Activated naive CD8-positive, alpha-beta T cell treated with anti-CD3 and anti-CD28 coated beads for 36 hours (primary cell): ENCODE measurements around the gene LEMD2. TPM values are rescaled to one million over a fixed set of nuclear protein-coding genes. Genes with fewer than 3 reads are reported as not detected.

ENCODE experiments used
- DNase-seq: peaks from one replicate; pipeline ENCODE4 v3.0.0; 2021
- H3K27ac Mint-ChIP-seq: one replicate; pipeline ENCODE4 v1.8.0; 2022; ENCODE audit warnings: mild to moderate bottlenecking, moderate library complexity, mixed read lengths
- H3K27me3 Mint-ChIP-seq: one replicate; pipeline ENCODE4 v1.8.0; 2022; ENCODE audit warnings: mild to moderate bottlenecking, mixed read lengths
- H3K36me3 Mint-ChIP-seq: one replicate; pipeline ENCODE4 v1.8.0; 2021; ENCODE audit warnings: mild to moderate bottlenecking, mixed read lengths
- H3K4me1 Mint-ChIP-seq: one replicate; pipeline ENCODE4 v1.8.0; 2021; ENCODE audit warnings: mixed read lengths
- H3K4me3 Mint-ChIP-seq: one replicate; pipeline ENCODE4 v1.8.0; 2022; ENCODE audit warnings: mild to moderate bottlenecking, moderate library complexity, mixed read lengths
- H3K9me3 Mint-ChIP-seq: one replicate; pipeline ENCODE4 v1.8.0; 2022; ENCODE audit warnings: mixed read lengths
- total RNA-seq, 2 experiments: library from RNA; stranded (reverse); gene quantifications; one replicate each; pipeline ENCODE4 v1.2.3, GENCODE V29; 2021

Gene LEMD2
- total RNA-seq, 2 experiments from 2014 or later, result 33.1 to 38.8 TPM

GRCh38 chr6:33738153-33738552 is 50.8 kb downstream of the LEMD2 start:
- Mint-ChIP-seq H3K4me1 (no peaks in the 10 kb centered on the region), H3K36me3 (no peaks in the 10 kb centered on the region), H3K4me3 (no peak overlapping the region), H3K9me3 (no peaks in the 10 kb centered on the region), H3K27me3 (peaks cover 5% of the 10 kb centered on the region), H3K27ac (no peak overlapping the region)
- no peak for DNase-seq

- Mint-ChIP-seq H3K36me3 (no peaks in the 10 kb centered on the region), H3K4me3 (no peak overlapping the region), H3K9me3 (no peaks in the 10 kb centered on the region), H3K27ac (no peak overlapping the region), H3K4me1 (no peaks in the 10 kb centered on the region), H3K27me3 (no peaks in the 10 kb centered on the region)
- DNase-seq, result no peak
Measured at GRCh38 chr6:33737267-33738026, 51.5 kb downstream of the LEMD2 start.

GRCh38 chr6:33735216-33735615 is 53.7 kb downstream of the LEMD2 start:
- H3K4me3 Mint-ChIP-seq, result no peak overlapping the region
- DNase-seq, result no peak

GRCh38 chr6:33733709-33734007 is 55.3 kb downstream of the LEMD2 start:
- Mint-ChIP-seq H3K4me3 (no peak overlapping the region), H3K27ac (no peak overlapping the region), H3K9me3 (no peaks in the 10 kb centered on the region), H3K27me3 (no peaks in the 10 kb centered on the region), H3K36me3 (no peaks in the 10 kb centered on the region), H3K4me1 (no peaks in the 10 kb centered on the region)
- no peak for DNase-seq

More at GRCh38 chr6:33735216-33735615, 53.7 kb downstream of the LEMD2 start:
- Mint-ChIP-seq H3K27ac (no peak overlapping the region), H3K9me3 (no peaks in the 10 kb centered on the region), H3K4me1 (no peaks in the 10 kb centered on the region), H3K27me3 (no peaks in the 10 kb centered on the region), H3K36me3 (no peaks in the 10 kb centered on the region)

GRCh38 chr6:33732817-33733708 is 55.9 kb downstream of the LEMD2 start:
- Mint-ChIP-seq H3K4me3 (no peak overlapping the region), H3K27ac (no peak overlapping the region), H3K4me1 (no peaks in the 10 kb centered on the region), H3K36me3 (no peaks in the 10 kb centered on the region), H3K27me3 (no peaks in the 10 kb centered on the region), H3K9me3 (no peaks in the 10 kb centered on the region)
- DNase-seq, result no peak

- H3K4me3 Mint-ChIP-seq, result no peak overlapping the region
- H3K27me3 Mint-ChIP-seq, result no peaks in the 10 kb centered on the region
- no peaks in the 10 kb centered on the region for H3K36me3 Mint-ChIP-seq
- DNase-seq, result no peak
- no peak overlapping the region for H3K27ac Mint-ChIP-seq
- no peaks in the 10 kb centered on the region for H3K4me1 Mint-ChIP-seq
- H3K9me3 Mint-ChIP-seq, result no peaks in the 10 kb centered on the region
Measured at GRCh38 chr6:33732385-33732784, 56.5 kb downstream of the LEMD2 start.

- H3K4me1 Mint-ChIP-seq, result no peaks in the 10 kb centered on the region
- H3K36me3 Mint-ChIP-seq, result no peaks in the 10 kb centered on the region
- no peak overlapping the region for H3K27ac Mint-ChIP-seq
- no peaks in the 10 kb centered on the region for H3K9me3 Mint-ChIP-seq
- no peak overlapping the region for H3K4me3 Mint-ChIP-seq
- no peak for DNase-seq
- no peaks in the 10 kb centered on the region for H3K27me3 Mint-ChIP-seq
Measured at GRCh38 chr6:33731751-33732282, 57.1 kb downstream of the LEMD2 start.

GRCh38 chr6:33731035-33731434 is 57.9 kb downstream of the LEMD2 start:
- Mint-ChIP-seq H3K4me3 (no peak overlapping the region), H3K9me3 (no peaks in the 10 kb centered on the region), H3K4me1 (no peaks in the 10 kb centered on the region), H3K27me3 (no peaks in the 10 kb centered on the region), H3K27ac (no peak overlapping the region), H3K36me3 (no peaks in the 10 kb centered on the region)
- no peak for DNase-seq

GRCh38 chr6:33730611-33731010 is 58.3 kb downstream of the LEMD2 start:
- no peak overlapping the region for H3K27ac Mint-ChIP-seq
- no peaks in the 10 kb centered on the region for H3K9me3 Mint-ChIP-seq
- H3K36me3 Mint-ChIP-seq, result no peaks in the 10 kb centered on the region
- no peak overlapping the region for H3K4me3 Mint-ChIP-seq
- H3K27me3 Mint-ChIP-seq, result no peaks in the 10 kb centered on the region
- H3K4me1 Mint-ChIP-seq, result no peaks in the 10 kb centered on the region
- no peak for DNase-seq

- H3K4me1 Mint-ChIP-seq, result peaks cover 11% of the 10 kb centered on the region
- H3K27me3 Mint-ChIP-seq, result no peaks in the 10 kb centered on the region
- H3K36me3 Mint-ChIP-seq, result no peaks in the 10 kb centered on the region
- H3K4me3 Mint-ChIP-seq, result no peak overlapping the region
- no peak for DNase-seq
- H3K9me3 Mint-ChIP-seq, result no peaks in the 10 kb centered on the region
- no peak overlapping the region for H3K27ac Mint-ChIP-seq
Measured at GRCh38 chr6:33729059-33729458, 59.9 kb downstream of the LEMD2 start.

GRCh38 chr6:33728438-33728837 is 60.5 kb downstream of the LEMD2 start:
- DNase-seq, result no peak
- Mint-ChIP-seq H3K4me1 (peaks cover 16% of the 10 kb centered on the region), H3K27me3 (no peaks in the 10 kb centered on the region), H3K36me3 (no peaks in the 10 kb centered on the region), H3K9me3 (no peaks in the 10 kb centered on the region), H3K27ac (no peak overlapping the region), H3K4me3 (no peak overlapping the region)

GRCh38 chr6:33727932-33728331 is 61.0 kb downstream of the LEMD2 start:
- Mint-ChIP-seq H3K4me1 (peaks cover 16% of the 10 kb centered on the region), H3K27me3 (no peaks in the 10 kb centered on the region), H3K9me3 (no peaks in the 10 kb centered on the region), H3K36me3 (no peaks in the 10 kb centered on the region), H3K4me3 (no peak overlapping the region), H3K27ac (no peak overlapping the region)
- no peak for DNase-seq

GRCh38 chr6:33727126-33727525 is 61.8 kb downstream of the LEMD2 start:
- Mint-ChIP-seq H3K36me3 (no peaks in the 10 kb centered on the region), H3K9me3 (no peaks in the 10 kb centered on the region), H3K27me3 (no peaks in the 10 kb centered on the region), H3K4me1 (peaks cover 16% of the 10 kb centered on the region), H3K27ac (no peak overlapping the region), H3K4me3 (no peak overlapping the region)
- no peak for DNase-seq

- H3K4me3 Mint-ChIP-seq, result no peak overlapping the region
- no peak overlapping the region for H3K27ac Mint-ChIP-seq
- DNase-seq, result no peak
- H3K9me3 Mint-ChIP-seq, result no peaks in the 10 kb centered on the region
- no peaks in the 10 kb centered on the region for H3K36me3 Mint-ChIP-seq
- peaks cover 16% of the 10 kb centered on the region for H3K4me1 Mint-ChIP-seq
- no peaks in the 10 kb centered on the region for H3K27me3 Mint-ChIP-seq
Measured at GRCh38 chr6:33726696-33727095, 62.2 kb downstream of the LEMD2 start.

GRCh38 chr6:33725891-33726673 is 62.8 kb downstream of the LEMD2 start:
- Mint-ChIP-seq H3K36me3 (no peaks in the 10 kb centered on the region), H3K4me3 (no peak overlapping the region), H3K9me3 (no peaks in the 10 kb centered on the region), H3K27me3 (no peaks in the 10 kb centered on the region), H3K27ac (no peak overlapping the region), H3K4me1 (peaks cover 16% of the 10 kb centered on the region)
- no peak for DNase-seq
